Calu3 (cell line): ENCODE results near the gene CTNND2. TPM values are rescaled to one million over a fixed set of nuclear protein-coding genes. Genes with fewer than 3 reads are reported as not detected.

Source experiments
- BruUV-seq: library from RNA; stranded (reverse); fragments of 400-500 nt; replicated peaks from 2 replicates; lab custom pipeline; 2021; lab: Mats Ljungman, UMichigan
- CTCF ChIA-PET: fragments of 300-600 bp; sonication (Branson Sonifier 250); formaldehyde crosslinking; loops from one replicate; lab custom pipeline; 2022; ENCODE audit warnings: antibody characterized with exemption; lab: Charles Lee
- DNase-seq: peaks from one replicate; pipeline ENCODE4 v3.0.0; 2022
- H3K27ac Mint-ChIP-seq: one replicate; pipeline ENCODE4 v1.8.0; 2022; ENCODE audit warnings: mixed read lengths; ENCODE audit not compliant: unreplicated experiment
- H3K27me3 Mint-ChIP-seq: one replicate; pipeline ENCODE4 v1.8.0; 2022; ENCODE audit warnings: mixed read lengths; ENCODE audit not compliant: unreplicated experiment
- H3K36me3 Mint-ChIP-seq: one replicate; pipeline ENCODE4 v1.8.0; 2022; ENCODE audit warnings: mild to moderate bottlenecking, moderate library complexity, mixed read lengths; ENCODE audit not compliant: insufficient read depth, unreplicated experiment
- H3K4me1 Mint-ChIP-seq: one replicate; pipeline ENCODE4 v1.8.0; 2022; ENCODE audit warnings: mild to moderate bottlenecking, low read depth, mixed read lengths; ENCODE audit not compliant: unreplicated experiment
- H3K4me3 Mint-ChIP-seq: one replicate; pipeline ENCODE4 v1.8.0; 2022; ENCODE audit warnings: mild to moderate bottlenecking, low read depth, moderate library complexity, mixed read lengths; ENCODE audit not compliant: unreplicated experiment
- H3K9me3 Mint-ChIP-seq: one replicate; pipeline ENCODE4 v1.8.0; 2022; ENCODE audit warnings: low read depth, mixed read lengths; ENCODE audit not compliant: unreplicated experiment
- CTCF ChIP-seq: fragments of 200-600 bp; IDR thresholded peaks from one replicate; pipeline ENCODE4 v1.8.0; 2022; ENCODE audit warnings: antibody characterized with exemption; ENCODE audit not compliant: unreplicated experiment
- intact Hi-C: fragments of 100-400 bp; cut with micrococcal nuclease; formaldehyde crosslinking; loops from one replicate; pipeline ENCODE4 v1.10.0; 2022; ENCODE audit not compliant: unreplicated experiment
- total RNA-seq: library from RNA; stranded (reverse); gene quantifications from 2 replicates; pipeline ENCODE4 v1.2.3, GENCODE V29; 2022

Gene CTNND2
- total RNA-seq, 1 experiment from 2014 or later, result 19.6 TPM

GRCh38 chr5:11384441-11385250 lies 519.6 kb downstream of the CTNND2 start:
- intact Hi-C loops, result no loop called here
- CTCF ChIA-PET, result no interaction called here
- Mint-ChIP-seq H3K36me3 (no peaks in the 10 kb centered on the region), H3K27me3 (no peaks in the 10 kb centered on the region), H3K9me3 (no peaks in the 10 kb centered on the region), H3K27ac (no peak overlapping the region), H3K4me3 (no peak overlapping the region), H3K4me1 (no peaks in the 10 kb centered on the region)
- no TSS peak for BruUV-seq
- TF ChIP-seq CTCF, result no peak
- no peak for DNase-seq

- Mint-ChIP-seq H3K4me1 (no peaks in the 10 kb centered on the region), H3K27ac (no peak overlapping the region), H3K4me3 (no peak overlapping the region), H3K9me3 (no peaks in the 10 kb centered on the region), H3K27me3 (no peaks in the 10 kb centered on the region), H3K36me3 (no peaks in the 10 kb centered on the region)
- no TSS peak for BruUV-seq
- no peak for DNase-seq
- CTCF ChIA-PET, result no interaction called here
- no peak for TF ChIP-seq CTCF
- intact Hi-C loops, result no loop called here
Measured at GRCh38 chr5:11383506-11384095, 520.6 kb downstream of the CTNND2 start.

- no peak for DNase-seq
- H3K9me3 Mint-ChIP-seq, result no peaks in the 10 kb centered on the region
- H3K4me3 Mint-ChIP-seq, result no peak overlapping the region
- intact Hi-C loops, result no loop called here
- CTCF ChIA-PET, result no interaction called here
- H3K4me1 Mint-ChIP-seq, result no peaks in the 10 kb centered on the region
- H3K36me3 Mint-ChIP-seq, result no peaks in the 10 kb centered on the region
- no peak overlapping the region for H3K27ac Mint-ChIP-seq
- H3K27me3 Mint-ChIP-seq, result no peaks in the 10 kb centered on the region
- no TSS peak for BruUV-seq
- TF ChIP-seq CTCF, result no peak
Measured at GRCh38 chr5:11378461-11378860, 525.8 kb downstream of the CTNND2 start.

- Mint-ChIP-seq H3K27me3 (no peaks in the 10 kb centered on the region), H3K27ac (no peak overlapping the region), H3K36me3 (no peaks in the 10 kb centered on the region), H3K9me3 (no peaks in the 10 kb centered on the region), H3K4me3 (no peak overlapping the region), H3K4me1 (no peaks in the 10 kb centered on the region)
- CTCF ChIA-PET, result no interaction called here
- no peak for TF ChIP-seq CTCF
- no TSS peak for BruUV-seq
- no peak for DNase-seq
- intact Hi-C loops, result no loop called here
Measured at GRCh38 chr5:11377896-11378295, 526.4 kb downstream of the CTNND2 start.
